HG02610 (cell line): ENCODE measurements around the gene FRAS1.

Experiments used
- ATAC-seq: cut with Tn5 transposase; IDR thresholded peaks from one replicate; pipeline ENCODE4 v1.9.1; 2021; ENCODE audit warnings: mild to moderate bottlenecking, moderate library complexity; ENCODE audit not compliant: unreplicated experiment

Gene FRAS1

GRCh38 chr4:78357122-78357521 lies 300.0 kb downstream of the FRAS1 start:
- no peak for ATAC-seq

GRCh38 chr4:78360466-78360865 lies 303.3 kb downstream of the FRAS1 start:
- no peak for ATAC-seq

GRCh38 chr4:78361621-78362120 lies 304.5 kb downstream of the FRAS1 start:
- ATAC-seq = no peak

GRCh38 chr4:78362310-78362709 lies 305.2 kb downstream of the FRAS1 start:
- ATAC-seq = no peak

GRCh38 chr4:78363031-78363570 lies 306.0 kb downstream of the FRAS1 start:
- no peak for ATAC-seq

GRCh38 chr4:78369679-78370078 lies 312.6 kb downstream of the FRAS1 start:
- ATAC-seq = no peak

- no peak for ATAC-seq
These were observed 313.7 kb downstream of the FRAS1 start for GRCh38 chr4:78370631-78371372.

GRCh38 chr4:78372355-78372988 lies 315.3 kb downstream of the FRAS1 start:
- ATAC-seq = no peak

GRCh38 chr4:78377555-78377954 lies 320.4 kb downstream of the FRAS1 start:
- no peak for ATAC-seq

- no peak for ATAC-seq
These were observed 321.9 kb downstream of the FRAS1 start for GRCh38 chr4:78379040-78379439.

GRCh38 chr4:78379991-78380729 lies 323.0 kb downstream of the FRAS1 start:
- no peak for ATAC-seq

- ATAC-seq = no peak
These were observed 329.6 kb downstream of the FRAS1 start for GRCh38 chr4:78386679-78387078.

GRCh38 chr4:78395642-78396041 lies 338.5 kb downstream of the FRAS1 start:
- no peak for ATAC-seq

- no peak for ATAC-seq
These were observed 339.6 kb downstream of the FRAS1 start for GRCh38 chr4:78396613-78397291.

GRCh38 chr4:78397292-78397630 lies 340.1 kb downstream of the FRAS1 start:
- no peak for ATAC-seq

- no peak for ATAC-seq
These were observed 352.6 kb downstream of the FRAS1 start for GRCh38 chr4:78409612-78410202.

GRCh38 chr4:78410225-78410624 lies 353.1 kb downstream of the FRAS1 start:
- ATAC-seq = no peak

GRCh38 chr4:78410676-78411075 lies 353.6 kb downstream of the FRAS1 start:
- no peak for ATAC-seq

GRCh38 chr4:78414116-78414515 lies 357.0 kb downstream of the FRAS1 start:
- no peak for ATAC-seq

GRCh38 chr4:78417603-78418002 lies 360.5 kb downstream of the FRAS1 start:
- ATAC-seq = no peak

GRCh38 chr4:78418406-78418805 lies 361.3 kb downstream of the FRAS1 start:
- no peak for ATAC-seq
